C4-2B (cell line): Measurements from ENCODE around the gene IL17D.
"Not testable (repeated sequence)": the region's sequence is repeated elsewhere in the genome, so short reads cannot be mapped to it uniquely, and the experiment has no call there.

Experiments
- H3K27ac ChIP-seq: fragments of 450-650 bp; 2 replicates; pipeline ENCODE4 v1.5.1; 2017
- ZFX ChIP-seq: fragments of 450-650 bp; IDR thresholded peaks from 2 replicates; pipeline ENCODE4 v1.6.1; 2017
- TF ChIP-seq, protein P1 (sequence below): fragments of 450-650 bp; conservative IDR thresholded peaks from 2 replicates; pipeline ENCODE4 v1.5.1; 2017; ENCODE audit warnings: mild to moderate bottlenecking

Gene IL17D

DNA sequence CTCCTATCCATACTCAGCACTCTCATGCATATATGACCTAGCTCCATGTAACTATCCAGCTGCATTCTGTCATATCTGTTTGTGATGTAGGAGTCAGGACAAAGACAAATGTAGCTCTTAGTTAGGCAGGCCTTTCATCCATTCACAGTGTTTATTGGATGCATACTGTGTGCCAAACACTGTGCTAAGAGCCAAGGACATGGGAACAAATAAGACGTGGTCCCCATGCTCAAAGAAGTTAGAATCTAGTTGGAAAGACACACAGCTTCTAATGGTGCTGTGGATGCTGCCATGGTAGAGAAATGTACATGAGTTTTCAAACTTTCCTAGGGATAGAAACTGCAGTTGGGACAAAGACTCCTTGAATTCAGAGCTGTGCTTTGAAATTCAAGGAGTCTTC, 31.7 kb upstream of the IL17D start:
- H3K27ac ChIP-seq, result no peak overlapping the region
- TF ChIP-seq, protein P1, sequence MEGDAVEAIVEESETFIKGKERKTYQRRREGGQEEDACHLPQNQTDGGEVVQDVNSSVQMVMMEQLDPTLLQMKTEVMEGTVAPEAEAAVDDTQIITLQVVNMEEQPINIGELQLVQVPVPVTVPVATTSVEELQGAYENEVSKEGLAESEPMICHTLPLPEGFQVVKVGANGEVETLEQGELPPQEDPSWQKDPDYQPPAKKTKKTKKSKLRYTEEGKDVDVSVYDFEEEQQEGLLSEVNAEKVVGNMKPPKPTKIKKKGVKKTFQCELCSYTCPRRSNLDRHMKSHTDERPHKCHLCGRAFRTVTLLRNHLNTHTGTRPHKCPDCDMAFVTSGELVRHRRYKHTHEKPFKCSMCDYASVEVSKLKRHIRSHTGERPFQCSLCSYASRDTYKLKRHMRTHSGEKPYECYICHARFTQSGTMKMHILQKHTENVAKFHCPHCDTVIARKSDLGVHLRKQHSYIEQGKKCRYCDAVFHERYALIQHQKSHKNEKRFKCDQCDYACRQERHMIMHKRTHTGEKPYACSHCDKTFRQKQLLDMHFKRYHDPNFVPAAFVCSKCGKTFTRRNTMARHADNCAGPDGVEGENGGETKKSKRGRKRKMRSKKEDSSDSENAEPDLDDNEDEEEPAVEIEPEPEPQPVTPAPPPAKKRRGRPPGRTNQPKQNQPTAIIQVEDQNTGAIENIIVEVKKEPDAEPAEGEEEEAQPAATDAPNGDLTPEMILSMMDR, result no peak

DNA sequence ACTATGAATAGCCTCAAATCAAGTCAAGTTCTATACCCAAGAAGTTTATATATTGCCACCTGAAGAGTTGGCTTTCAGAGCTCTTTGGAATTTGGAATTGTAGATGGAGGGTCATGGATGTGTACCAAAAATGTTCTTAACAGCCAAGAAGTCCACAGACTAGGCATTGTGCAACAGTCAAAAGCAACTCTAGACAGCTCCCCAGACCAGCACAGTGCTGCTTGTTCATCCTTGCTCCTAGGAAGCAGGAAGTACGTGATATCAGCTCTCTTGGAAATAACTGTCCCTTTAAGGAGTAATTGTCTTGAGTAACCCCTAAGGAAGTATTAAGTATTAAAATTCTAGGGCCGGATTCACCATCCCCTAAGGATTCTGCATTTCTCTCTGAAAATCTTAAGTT, 30.7 kb upstream of the IL17D start:
- H3K27ac ChIP-seq, result no peak overlapping the region
- no peak for TF ChIP-seq ZFX
- TF ChIP-seq, protein P1, result no peak

DNA sequence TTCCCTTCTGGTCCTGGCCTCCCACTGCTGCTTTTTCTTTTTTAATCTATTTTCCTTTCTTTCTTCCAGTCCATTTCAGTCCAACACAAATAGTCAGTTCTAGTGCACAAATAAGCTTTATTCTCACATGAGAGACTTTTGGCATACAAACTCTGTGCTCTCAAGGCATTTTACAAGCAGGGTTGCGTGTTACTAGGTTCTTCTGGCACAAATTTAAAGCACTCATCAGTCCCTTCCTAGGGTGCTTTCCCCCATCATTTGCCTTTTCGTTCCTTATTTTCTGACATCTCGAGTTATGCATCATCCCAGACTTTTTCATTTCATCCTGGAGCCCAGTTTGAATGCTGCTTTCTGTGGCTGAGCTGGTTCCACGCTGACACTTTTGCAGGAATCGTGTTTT, 29.8 kb upstream of the IL17D start:
- TF ChIP-seq, protein P1, result no peak
- TF ChIP-seq ZFX, result no peak
- no peak overlapping the region for H3K27ac ChIP-seq

DNA sequence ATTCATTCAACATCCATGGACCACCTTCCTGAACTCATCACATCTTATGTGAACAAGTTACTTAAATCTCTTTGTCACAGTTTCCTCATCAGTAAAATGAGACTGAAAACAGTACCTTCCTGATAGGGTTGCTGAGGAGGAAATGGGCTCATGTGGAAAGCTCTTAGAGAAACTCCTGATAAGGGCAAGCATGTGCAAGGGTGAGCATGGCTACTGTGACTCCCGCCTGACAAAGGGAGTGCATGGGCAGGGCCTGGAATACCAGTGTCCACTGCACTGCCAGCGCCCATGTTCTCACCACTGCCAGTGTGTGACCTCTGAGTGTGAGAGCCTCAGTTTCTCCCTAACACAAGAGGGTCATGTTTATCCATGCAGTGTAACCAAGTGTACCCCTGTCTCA, 27.3 kb upstream of the IL17D start:
- TF ChIP-seq, protein P1, result no peak
- no peak for TF ChIP-seq ZFX

DNA sequence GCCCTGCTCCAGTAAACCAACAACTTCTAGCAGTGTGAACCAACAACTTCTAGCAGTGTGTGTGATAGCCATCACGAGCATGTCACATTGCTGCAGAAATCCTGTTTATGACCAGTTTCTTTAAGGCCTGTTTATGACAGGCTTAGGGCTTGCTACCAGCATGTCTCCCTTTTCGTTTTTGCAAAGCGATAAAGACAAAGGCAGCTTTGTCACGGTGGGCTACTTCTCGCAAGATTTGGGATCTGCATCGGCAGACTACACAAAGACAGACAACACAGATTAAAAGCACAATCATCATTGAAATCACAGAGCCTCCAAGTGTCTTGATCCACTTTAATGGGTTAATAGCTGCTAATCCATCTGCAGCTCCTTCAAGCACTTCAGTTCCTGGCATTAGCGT, 24.9 kb upstream of the IL17D start:
- not testable (repeated sequence) for H3K27ac ChIP-seq

More for the DNA sequence above, 27.3 kb upstream of the IL17D start:
- no peak overlapping the region for H3K27ac ChIP-seq

DNA sequence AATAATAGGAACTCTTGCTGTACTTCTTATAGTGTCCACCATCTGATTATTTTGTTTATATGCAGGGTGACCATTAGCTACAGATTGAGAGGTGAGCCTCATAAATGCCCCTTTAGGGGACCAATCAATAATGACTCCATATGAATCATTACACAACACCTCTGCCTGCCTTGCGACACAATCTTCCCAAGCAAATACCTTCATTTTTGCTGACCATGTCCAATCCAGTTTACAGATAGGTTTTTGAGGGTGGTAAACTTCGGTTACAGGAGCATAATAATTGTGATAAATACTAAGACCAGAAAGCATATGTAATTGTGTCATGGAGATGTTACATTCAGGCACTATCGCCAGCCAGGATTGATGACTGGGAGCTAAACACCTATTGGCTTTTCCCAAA, 23.6 kb upstream of the IL17D start:
- TF ChIP-seq, protein P1, result no peak
- TF ChIP-seq ZFX, result no peak
- no peak overlapping the region for H3K27ac ChIP-seq

DNA sequence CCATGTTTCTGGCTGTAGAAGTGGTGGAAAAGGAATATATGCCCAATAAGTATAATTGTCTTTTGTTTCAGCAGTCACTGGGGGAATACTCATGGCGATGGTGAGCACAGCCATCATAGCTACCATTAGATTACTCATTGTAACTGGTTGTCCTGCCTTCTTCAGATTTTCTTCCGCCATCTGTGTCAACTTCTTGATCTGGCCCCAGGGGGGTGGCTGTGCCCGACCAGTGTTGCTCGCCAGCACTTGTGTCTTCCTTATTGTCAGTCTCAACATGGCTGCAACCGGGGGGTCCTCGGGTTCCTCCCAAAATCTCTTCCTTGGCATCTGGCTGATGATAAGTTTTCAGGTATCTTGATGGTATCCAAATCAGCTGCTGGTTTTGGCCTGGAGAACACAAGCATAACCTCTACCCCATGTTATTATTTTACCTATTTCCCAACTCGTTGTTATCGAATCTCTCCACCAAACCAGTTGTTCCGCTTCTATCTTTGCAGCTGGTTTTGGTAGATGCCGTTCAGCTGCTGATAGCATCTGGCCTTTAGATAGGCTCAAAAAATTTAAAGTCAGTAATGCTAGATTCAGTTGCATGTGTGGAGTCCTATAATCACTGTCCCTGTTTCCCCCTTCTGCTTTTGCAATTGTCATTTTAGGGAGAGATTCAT, 23.0 kb upstream of the IL17D start:
- TF ChIP-seq, protein P1, result no peak
- no peak for TF ChIP-seq ZFX
- no peak overlapping the region for H3K27ac ChIP-seq

DNA sequence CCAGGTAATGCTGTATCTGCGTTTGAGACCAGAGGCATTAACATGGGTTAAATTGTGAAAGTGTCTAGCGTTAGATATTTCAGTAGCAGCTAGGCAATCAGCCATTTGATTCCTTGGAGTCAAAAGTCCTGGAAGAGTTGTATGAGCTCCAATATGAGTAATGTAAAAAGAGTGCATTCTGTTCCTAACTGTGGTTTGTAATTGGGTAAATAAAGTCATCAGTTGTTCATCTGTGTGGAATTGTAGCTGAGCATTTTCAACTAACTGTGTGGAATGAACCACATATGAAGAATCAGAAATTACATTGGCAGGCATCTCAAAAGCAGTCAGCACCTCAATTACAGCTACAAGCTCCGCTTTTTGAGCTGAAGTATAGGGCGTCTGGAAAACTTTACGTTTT, 22.0 kb upstream of the IL17D start:
- not testable (repeated sequence) for H3K27ac ChIP-seq

DNA sequence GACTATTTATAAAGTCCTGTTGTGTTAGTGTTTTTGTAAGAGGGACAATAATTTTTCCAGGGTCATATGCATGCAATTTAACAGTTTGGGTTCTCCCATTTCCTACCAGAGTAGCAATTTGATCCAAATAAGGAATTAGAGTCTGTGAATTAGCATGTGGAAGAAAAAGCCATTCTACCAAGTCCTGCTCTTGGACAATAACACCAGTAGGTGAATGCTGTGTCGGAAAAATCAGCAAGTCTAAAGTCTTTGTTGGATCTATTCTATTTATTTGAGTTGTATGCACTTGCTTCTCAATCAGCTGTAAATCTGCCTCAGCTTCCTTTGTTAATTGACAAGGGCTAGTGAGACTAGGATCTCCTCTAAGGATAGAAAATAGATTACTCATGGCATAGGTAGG, 21.4 kb upstream of the IL17D start:
- H3K27ac ChIP-seq, result no peak overlapping the region
- TF ChIP-seq ZFX, result no peak
- TF ChIP-seq, protein P1, result no peak
